GM11168 (cell line): ENCODE results near the gene MPP2.
"Not testable (repeated sequence)": the region's sequence is repeated elsewhere in the genome, so short reads cannot be mapped to it uniquely, and the experiment has no call there.

Source experiments
- in situ Hi-C: fragments of 300-500 bp; cut with MboI; formaldehyde crosslinking; loops from one replicate; pipeline ENCODE4 v1.12.0; 2022; ENCODE audit warnings: low sequenced_read_pairs; ENCODE audit not compliant: unreplicated experiment

MPP2 gene

DNA sequence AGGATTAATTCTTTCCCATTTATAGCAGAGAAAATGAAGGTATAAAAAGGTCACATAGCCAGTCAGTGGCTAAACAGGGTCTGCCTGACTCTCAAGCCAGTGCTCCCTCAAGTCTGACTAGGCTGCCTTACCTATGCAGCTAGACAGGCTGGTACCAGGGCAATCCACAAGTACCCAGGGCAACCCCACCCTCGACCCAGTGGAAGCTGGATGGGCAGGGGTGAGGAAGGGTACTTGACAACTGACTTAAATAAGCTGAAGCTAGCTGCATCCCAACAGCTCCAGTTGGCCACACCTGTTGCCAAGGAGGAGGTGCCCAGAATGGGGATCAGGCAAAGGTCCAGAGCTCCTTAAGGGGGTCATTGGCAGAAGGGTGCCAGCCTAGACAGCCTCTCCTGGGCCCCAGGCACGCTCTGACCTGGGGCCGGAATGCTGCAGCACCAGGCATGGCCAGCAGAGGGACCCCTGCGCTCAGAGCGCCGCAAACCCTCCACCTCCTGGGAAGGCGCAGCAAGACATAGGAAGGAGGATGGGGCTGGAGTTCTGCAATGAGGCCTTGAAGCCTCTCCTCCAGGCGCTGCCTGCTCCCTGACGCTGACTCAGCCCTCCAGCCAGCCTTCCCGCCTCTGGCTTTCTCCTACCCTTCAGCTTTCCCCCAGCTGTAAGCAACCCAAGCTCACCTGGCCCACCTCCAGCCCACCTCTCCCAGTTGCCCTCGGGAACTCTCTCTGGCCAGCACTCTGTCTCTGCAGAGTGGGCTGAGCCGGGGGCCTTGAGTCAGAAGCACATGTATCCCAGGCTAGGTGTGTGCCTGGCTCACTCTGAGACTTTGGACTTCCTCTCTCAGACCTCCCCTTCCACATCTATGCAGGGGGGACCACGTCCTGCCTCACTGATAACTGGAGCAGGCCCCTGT, 28.8 kb downstream of the MPP2 start:
- in situ Hi-C loops, result no loop called here

DNA sequence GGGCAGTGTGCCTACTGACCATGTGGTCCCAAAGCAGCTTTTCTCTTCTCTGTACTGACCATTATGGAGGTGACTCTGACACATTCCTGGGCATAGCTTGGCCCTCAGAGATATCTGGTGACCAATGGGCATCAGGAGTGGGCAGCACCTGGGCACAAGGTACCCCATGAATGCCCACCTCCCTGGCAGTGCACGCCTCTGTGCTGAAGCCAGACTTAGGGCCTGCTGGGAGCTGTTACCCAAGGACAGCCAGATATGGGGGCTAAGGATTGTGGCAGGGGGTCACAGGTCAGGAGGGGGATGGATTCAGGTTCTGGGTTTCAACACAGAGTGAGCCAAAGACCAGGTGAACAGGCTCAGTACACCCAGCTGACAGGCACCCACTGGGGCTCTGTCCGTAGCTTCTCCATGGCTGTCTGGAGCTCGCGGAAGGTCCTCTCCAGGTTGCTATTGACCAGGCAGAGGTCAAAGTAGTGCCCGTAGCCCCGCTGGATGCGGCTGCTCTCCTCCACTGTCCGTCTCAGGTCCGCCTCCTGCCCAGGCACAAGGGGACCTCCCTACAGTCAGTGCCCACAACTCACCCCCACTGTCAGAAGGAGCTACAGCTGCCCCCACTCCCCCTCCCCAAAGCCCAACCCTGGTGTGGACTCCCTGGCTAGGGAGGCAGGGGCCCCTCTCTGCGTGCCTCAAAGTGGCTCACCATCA, 29.7 kb downstream of the MPP2 start:
- in situ Hi-C loops, result no loop called here

DNA sequence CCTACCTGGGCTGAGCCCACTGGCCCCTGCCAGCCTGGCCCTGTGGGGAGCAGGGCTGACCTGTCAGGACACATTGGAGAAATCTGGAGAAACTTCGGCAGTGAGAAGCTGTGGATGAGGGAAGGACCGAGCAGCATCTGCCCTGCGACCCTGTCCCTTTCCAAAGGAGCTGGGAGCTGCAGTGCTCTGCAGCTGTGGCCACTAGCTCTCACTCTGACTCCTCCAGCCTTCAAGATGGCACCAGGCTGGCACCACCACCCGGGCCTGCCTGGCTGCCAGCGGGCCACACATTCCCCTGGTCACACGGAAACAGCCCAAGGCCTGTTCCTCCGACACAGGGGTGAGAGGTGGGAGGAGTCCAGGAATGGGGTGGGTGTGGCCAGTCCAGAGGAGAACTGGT, 30.3 kb downstream of the MPP2 start:
- in situ Hi-C loops, result no loop called here

DNA sequence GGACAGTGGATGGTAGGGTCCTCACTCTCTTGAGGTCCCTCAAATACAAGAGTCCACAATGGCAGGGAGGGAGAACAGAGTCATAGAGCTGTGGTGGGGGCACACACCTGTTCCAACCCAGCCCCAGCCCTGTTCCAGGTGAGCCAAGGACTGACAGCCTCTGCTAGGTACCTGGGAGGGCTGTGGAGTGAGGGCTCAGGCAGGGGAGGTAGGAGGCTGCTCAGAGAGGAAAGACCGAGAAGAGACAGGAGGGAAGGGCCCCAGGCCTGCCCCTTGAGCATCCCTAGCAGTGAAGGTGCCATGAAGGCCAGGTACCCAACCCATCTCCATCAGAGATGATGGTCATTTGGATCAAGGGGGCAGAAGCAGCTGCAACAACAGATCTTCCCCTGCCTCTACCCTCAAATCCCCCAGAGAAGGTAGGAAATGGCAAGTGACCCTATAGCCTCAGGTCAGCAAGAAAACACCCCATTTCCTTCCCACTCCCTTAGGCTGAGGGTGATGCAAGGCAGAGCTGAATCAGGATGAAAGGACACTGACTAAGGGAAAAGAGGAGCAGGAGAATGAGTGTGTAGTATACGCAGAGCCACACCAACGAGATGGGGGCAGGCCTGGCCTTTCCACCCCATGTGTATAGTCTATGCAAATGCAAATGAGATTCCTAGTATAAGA, 31.7 kb downstream of the MPP2 start:
- in situ Hi-C loops, result no loop called here

DNA sequence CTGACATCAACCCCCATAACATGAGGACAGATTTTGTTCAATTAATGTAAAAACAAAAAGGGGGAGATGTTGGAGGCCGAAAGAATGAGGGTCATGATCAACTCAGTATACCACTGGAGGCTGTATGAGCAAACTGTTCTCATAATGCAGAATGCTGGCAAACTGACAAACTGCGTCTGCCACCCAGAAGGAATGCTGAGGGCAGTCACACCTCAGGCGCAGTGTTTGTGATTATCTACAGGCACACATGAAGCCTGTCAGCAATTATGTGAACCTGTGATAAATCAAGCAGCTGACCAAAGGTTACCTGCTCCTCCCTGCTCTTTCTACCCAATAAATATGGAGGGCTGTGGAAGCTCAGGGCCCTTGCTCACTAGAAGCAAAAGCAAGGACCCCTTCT, 33.0 kb downstream of the MPP2 start:
- in situ Hi-C loops, result no loop called here

DNA sequence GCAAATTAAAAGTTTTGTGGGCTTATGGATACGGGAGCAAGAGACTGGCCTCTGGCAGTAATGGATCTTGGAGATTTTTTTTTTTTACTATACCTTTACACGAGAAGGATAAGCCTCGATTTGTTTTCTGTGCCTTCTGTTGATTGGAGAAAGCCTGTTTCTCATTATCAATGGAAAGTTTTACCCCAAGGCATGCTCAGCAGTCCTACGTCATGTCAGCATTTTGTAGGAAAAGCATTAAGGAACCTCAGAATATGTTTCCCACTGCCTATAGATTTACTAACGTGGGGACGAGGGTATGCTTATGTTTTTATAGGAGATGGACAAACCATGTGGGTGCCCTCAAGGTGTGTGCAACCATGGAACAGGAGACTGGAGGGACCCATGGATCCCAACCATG, 33.5 kb downstream of the MPP2 start:
- in situ Hi-C loops, result no loop called here

DNA sequence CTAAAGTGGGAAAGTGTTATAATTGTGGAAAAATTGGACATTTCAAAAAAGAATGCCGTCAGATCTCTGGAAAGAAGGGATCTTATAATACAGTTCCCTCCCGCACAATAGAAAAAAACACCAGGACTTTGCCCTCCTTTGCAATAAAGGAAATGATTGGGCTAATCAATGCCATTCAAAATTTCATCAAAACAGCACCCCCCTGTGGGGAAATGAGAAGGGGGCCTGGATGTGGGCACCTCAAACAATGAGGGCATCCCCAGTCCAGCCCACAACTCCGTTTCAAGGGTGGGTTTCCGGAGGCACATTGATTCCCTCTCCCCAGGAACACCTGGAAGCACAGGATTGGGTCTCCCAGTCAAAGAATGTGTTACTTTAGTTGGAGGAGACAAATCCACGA, 34.2 kb downstream of the MPP2 start:
- in situ Hi-C loops, result no loop called here

DNA sequence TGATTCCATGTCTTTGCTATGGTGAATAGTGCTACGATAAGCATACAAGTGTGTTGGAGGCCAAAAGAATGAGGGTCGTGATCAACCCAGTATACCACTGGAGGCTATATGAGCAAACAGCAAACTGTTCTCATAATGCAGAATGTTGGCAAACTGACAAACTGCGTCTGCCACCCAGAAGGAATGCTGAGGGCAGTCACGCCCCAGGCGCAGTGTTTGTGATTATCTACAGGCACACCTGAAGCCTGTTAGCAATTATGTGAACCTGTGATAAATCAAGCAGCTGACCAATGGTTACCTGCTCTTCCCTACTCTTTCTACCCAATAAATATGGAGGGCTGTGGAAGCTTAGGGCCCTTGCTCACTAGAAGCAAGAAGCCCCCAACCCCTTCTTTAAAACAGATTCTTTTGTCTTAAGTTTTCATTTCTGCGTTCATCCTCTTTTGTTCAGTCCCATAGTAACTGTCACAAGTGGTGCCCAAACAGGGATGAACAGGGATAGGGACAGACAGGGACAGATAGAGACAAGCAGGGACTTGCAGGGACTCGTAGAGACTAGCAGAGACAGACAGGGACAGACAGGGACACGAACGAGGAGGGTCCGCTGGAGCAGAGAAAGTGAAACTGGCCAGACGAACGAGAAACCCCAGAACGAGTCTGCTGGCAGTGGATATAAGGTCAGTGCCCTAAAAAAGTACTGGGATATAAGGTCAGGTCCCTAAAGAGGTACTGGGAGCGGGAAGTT, 35.2 kb downstream of the MPP2 start:
- in situ Hi-C loops, result no loop called here

DNA sequence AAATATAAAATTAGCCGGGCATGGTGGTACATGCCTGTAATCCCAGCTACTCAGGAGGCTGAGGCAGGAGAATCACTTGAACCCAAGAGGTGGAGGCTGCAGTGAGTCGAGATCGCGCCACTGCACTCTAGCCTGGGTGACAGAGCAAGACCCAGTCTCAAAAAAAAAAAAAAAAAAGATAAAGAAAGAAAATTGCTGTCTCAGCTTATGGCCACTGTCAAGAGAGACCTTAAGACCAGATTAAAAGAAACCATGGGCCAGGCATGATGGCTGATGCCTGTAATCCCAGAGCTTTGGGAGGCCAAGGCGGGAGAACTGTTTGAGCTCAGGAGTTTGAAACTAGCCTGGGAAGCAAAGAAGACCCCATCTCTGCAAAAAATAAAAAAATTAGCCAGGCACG, 38.3 kb downstream of the MPP2 start:
- in situ Hi-C loops, result not testable (repeated sequence)

DNA sequence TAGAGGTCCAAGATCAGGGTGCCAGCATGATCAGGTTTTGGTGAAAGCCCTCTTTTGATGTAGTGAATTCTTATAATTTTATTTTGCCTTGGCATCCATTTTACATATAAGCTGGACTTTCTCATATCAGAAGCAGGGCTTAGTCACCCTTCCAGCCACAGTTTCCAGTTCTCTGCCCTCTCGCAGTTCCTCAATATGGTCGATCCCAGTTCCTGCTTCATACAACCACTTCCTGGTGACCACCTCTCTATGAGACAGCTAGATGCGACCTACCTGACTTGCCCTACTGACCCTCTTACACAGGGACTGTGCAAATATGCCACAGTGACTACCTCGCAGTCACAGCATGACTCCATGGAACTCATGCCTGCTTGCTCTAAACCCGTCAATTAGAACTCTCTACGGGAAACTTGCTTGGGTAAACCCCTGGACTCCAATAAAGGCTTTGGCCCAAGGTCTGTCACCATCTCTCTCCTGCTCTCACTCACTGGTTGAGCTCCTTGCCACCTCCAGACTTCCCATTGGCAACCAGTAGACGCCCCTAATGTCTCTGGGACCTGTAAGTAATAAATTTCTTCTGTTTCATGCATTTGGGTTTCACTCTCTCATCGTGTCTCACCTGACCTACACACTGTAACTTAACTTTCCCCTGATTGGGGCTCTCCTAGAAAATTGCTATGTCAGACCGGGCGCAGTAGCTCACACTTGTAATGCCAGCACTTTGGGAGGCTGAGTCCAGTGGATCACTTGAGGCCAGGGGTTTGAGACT, 38.9 kb downstream of the MPP2 start:
- in situ Hi-C loops, result no loop called here

DNA sequence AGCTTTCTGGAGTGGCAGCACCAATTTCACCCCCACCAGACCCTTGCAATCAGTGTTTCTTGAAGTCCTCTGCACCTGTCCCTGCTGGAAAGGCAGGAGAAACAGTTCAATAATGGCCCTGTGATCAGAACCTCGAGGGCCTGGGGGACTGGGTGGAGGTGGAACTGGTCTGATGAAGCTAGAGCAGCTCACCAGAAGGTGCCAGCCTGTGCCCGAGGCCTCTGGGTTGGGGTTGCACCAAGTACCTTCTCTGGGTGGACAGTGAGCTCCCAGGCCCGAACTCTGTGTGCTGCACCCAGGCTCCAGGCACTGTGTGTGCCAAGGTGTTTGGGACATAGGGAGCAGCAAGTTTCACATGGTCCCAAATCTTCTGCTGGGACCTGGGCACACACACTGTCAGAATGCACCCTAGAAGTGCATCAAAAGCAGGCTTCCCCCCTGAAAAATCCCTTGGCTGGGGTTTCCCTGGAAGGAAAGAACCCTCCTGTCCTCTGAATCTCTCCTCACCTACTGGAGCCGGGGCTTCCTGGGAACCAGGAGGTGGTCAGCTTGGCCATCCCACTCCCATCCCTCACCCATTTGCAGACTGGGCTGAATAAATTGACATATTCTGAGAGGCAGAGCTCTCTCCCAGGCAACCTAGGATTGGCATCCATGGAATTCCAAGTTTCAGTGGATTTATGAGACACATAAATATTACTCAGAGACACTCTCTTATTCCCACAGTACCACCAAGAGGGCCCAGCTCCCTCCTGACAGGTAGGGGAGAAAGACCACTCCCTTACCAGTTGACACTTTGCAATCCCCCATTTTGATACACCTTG, 43.0 kb downstream of the MPP2 start:
- in situ Hi-C loops, result no loop called here

DNA sequence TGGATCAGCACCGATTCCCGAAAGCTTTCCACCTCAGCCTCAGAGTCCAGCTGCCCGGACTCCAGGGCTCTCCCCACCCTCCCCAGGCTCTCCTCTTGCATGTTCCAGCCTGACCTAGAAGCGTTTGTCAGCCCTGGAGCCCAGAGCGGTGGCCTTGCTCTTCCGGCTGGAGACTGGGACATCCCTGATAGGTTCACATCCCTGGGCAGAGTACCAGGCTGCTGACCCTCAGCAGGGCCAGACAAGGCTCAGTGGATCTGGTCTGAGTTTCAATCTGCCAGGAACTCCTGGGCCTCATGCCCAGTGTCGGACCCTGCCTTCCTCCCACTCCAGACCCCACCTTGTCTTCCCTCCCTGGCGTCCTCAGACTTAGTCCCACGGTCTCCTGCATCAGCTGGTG, 45.4 kb downstream of the MPP2 start:
- in situ Hi-C loops, result no loop called here

DNA sequence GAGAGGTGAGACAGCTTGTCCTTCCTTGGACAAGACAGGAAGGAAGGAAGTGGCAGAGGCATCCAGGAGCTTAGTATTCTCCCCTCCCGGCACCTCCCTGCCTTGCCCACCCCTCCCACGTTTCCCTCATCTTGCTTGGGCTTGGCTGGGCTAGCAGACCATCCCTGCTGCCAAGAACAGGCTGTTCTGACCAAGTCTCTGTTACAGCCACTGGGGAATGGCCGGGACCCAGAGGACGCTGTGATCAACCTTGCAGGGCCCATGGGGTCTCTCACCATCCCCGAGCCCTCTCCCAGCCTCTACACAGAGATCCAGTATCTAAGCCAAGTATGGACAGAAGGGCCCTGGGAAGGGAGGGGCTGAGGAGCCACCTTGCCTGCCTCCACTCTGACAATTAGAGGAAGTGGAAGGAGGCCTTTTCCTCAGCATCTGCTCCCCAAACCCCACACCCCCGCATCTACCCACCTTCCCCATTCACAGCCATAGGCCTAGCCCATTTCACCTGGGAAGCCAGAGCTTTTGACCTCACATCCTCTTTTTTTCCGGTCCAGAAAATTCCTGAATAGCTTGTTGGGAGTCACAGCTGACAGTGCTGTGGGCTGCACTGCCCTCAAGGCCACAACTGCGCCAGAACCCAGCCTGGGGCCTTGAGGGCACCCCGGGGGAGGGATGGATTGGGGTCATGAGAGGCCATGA, 46.3 kb downstream of the MPP2 start:
- in situ Hi-C loops, result no loop called here

DNA sequence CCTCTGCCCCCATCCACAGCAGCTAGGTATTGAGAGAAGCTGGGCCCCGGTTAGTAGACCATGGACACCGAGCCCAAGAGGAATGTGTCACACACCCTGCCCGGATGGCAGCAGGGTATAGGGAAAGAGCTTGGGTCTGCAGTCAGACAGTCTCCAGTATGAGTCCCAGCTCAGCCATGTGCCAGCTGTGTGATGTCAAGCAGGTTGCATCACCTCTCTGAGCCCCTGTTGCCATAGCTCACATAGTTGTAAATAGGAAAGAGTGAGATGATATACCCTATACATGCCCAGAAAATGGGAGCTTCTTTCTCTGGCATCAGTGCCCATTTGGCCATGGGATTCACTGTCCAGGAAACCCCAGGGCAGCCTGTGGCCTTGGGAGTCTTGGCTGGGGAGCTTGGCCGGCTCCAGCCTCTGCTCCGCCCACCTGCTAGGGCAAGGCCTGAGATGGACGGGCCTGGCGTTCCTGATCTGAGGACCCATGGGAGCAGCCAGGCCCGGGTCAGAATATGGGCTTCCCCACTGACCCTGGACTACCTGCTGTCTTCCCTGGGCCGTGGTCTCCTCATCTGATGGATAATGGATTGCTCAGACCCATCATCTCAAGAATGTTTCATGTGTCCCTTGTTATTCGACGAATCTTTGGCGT, 47.1 kb downstream of the MPP2 start:
- in situ Hi-C loops, result no loop called here

DNA sequence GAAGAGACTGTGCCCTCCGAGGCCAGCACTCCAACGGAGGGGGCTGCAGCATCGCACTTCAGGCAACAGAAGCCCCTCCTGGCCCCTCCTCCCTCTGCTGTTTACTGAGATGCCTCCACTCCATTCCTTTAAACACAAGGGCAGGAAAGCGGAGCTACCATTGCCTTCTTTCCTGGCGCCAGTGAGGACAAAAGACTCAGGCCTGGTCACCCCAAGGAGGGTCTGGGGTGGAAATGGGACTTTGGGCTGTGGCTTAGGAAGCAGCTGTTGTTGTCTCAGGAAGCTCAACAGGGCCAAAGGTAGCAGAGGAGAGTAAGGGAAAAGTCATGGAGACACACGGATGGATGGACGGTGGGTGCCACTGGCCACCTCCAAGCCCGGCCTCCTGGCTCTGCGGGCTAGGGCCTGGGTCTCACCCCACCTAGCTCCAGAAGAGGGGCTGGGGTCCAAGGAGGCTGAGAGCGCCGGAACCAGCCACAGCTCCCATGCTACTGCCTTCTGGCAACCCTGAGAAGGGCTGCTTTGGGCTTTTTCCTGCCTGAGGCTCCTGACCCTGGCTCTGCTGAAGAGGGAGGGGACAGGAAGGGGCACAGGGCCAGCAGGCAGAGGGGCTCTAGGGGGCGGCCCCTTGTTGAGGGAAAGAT, 49.3 kb downstream of the MPP2 start:
- in situ Hi-C loops, result no loop called here

DNA sequence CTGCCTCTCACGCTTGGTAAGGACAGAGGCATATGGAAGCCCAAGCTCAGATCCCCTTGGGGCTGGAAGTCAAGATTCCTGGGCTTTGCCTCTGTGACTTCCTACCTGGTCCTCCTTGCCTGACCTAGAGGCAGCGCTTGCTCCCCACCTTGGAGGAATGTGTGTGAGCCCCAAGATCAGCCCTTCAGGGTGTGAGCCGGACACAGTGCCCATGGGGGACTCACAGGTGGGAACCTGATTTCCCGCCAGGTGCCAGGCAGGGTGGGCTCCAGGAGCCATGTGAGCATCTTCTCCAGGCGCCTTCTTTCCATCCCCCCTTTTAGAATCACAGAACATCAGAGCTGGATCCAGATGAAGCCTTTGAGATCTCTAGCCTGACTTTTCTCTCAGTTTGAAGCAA, 50.2 kb downstream of the MPP2 start:
- in situ Hi-C loops, result no loop called here

DNA sequence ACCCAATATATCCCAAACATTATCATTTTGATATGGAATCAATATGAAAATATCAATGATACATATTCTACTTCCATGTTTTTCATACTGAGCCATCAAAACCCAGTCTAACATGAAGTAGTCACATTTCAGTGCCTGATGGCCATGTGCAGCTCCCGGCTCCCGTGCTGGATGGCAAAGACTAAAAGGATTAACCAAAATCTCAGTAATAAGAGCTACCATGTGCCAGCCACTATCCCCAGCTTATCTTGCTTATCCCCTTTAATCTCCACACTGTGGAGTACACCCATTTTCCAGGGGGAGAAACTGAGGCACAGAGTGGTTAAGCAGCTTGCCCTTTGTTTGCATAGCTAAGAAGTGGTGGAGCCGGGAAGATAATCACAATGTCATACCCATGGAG, 51.2 kb downstream of the MPP2 start:
- in situ Hi-C loops, result no loop called here
